HG03095 (cell line): ENCODE measurements around the gene MAD1L1.

Source experiments
- ATAC-seq: cut with Tn5 transposase; IDR thresholded peaks from one replicate; pipeline ENCODE4 v1.9.1; 2021; ENCODE audit warnings: moderate library complexity; ENCODE audit not compliant: unreplicated experiment

The MAD1L1 gene

GRCh38 chr7:1777122-1777521 is 455.6 kb downstream of the MAD1L1 start:
- ATAC-seq, result no peak

- no peak for ATAC-seq
These were observed 457.4 kb downstream of the MAD1L1 start for GRCh38 chr7:1775389-1775788.

GRCh38 chr7:1770331-1770730 is 462.4 kb downstream of the MAD1L1 start:
- ATAC-seq, result no peak

GRCh38 chr7:1769286-1770200 is 463.2 kb downstream of the MAD1L1 start:
- ATAC-seq, result no peak

GRCh38 chr7:1768832-1769231 is 463.9 kb downstream of the MAD1L1 start:
- ATAC-seq, result no peak

GRCh38 chr7:1767524-1767923 is 465.2 kb downstream of the MAD1L1 start:
- ATAC-seq, result no peak
